Non-pigmented ciliary epithelial cell (primary cell): ENCODE results near the gene NGEF.
"Not testable (repeated sequence)": the region's sequence is repeated elsewhere in the genome, so short reads cannot be mapped to it uniquely, and the experiment has no call there.

Experiments used
- DNase-seq: peaks from one replicate; pipeline ENCODE4 v3.0.0-alpha.2; 2010; ENCODE audit warnings: low read depth

Gene NGEF

DNA sequence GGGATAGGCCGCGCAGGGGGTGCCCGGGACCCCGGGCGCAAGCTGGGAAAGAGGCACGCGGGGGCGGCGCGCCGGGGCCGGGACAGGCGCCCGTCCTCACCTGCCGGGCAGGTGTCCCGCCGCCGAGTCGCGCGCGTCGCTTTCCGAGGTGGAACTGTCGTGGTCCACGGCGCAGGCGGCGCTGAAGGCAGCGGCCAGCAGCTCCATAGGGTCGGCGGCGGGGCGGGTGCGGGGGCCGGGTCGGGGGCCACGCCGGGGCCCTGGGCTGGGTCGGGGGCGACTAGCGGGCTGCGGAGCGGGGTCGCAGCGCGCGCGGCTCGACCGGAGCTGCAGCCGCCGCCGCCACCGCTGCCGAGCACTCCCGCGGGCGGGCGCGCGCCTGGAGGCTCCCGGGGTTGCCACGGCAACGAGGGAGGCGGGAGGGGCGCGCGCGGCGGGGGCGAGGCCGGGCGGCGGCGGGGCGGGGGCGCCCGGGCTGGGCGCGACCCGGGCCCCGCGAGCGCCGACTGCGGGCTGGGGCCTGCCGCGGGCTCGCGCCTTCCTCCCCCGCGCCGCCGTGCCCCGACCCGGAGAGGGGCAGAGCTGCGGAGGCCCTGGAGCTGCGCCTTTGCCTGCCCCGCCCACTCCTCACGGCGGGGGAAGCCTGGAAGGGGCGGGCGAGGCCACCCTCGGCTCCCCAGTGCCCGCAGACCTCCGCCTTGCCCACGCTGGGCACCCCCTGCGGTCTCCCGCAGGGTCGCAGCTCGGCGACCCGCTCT is 85.1 kb downstream of the NGEF start:
- DNase-seq, result no peak

DNA sequence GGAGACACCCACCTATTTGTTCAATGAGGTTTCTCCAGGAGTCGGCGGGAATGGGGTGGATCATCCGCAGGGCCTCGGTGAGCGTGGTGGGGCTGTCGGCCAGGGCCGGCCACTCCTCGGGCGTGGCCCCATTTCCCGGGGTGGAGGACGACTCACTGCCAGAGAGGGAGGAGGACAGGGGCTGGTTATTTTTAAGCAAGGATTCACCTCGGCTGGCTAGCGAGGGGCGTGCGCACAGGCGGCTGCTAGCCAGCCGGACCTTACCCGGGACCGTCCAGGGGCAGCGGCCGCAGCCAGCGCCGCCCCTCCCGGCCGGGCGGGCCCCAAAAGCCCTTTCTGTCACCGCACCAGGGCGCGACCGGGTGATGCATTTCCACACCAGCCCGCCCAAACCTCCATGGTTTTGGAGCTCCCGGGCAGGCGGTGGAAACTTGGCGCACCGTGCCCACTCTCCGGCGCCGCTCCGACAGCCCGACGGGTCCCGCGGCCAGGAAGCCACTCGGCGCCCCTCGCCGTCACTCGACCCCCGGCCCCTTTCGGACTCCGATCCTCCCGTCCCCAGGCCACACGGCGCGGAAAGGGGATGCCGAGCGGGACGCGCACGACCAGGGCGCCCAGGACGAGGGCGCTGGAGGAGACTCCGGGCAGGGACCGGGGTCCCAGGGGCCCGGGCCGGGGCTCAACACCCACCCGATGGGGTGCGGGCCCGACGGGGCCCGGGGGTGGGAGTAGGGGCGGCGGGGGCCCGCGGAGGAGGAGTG is 85.8 kb downstream of the NGEF start:
- no peak for DNase-seq

DNA sequence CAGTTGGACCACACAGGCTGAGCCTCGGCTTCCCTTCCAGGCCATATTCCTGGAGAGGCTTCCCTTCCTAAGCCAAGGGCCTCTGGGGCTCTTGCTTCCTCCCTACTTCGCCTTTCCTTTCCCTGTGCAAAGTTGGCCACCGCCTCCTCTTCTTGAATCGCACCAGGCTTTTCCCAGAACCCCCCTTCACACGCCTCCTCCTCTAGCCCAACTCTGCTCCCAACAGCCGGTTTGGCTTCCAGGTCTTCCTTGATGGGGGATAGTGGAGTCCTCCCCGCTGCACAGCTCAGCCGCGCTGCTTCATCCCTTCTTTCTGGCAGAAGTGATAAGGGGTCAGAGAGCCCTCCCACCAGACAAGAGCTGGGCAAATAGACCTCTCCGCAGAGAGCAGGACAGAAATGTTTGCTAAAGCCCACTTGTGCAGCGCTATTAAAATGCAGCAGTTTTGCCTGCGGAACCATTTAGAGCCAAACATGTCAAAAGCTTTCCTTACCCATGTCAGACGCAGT is 86.6 kb downstream of the NGEF start:
- no peak for DNase-seq

DNA sequence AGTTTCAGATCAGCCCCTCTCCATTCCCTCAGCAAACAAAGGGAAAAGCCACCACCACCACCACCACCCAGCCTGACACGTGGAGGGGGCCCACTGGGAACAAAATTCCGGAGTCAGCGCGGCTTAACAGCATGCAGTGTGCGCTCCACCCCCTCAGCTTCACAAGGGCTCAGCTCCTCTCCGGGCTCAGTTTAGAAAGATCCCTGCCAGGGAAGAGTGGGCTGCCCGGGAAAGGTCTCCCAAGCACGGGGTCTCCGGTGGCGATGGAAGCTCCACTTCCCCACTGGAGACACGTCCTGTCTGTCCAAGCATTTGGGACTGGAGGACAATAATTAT is 87.3 kb downstream of the NGEF start:
- no peak for DNase-seq

DNA sequence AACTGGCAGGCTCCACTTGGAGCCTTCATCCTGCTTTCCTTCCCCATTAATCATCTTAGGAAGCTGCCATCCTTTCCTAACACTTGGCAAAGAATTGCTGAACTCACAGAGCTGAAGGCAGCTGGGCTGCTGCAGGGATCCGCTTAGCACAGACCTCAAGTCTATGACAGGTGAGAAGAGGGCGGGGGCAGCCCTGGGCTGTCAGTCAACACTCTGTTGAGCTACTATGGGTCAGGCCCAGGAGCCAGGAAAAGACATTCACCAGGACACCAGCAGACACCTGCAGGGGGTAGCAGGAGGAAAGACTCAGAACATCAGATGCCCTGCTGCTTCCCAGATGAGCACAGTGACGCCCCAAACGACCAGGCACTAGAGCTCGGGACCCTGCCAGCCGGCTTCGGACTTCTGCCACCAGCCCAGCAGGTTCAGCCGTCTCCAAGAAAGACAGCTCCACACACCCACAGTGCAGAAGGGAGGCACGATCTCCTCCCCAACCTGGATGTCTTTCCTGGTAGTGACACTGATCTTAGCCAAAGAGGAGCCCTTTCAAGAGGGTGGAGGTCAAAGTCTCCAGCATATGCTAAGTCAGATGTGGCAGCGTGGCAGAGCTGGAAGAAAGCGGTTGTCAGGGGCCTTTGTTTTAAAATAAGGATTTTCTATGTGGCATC is 87.8 kb downstream of the NGEF start:
- DNase-seq, result no peak

DNA sequence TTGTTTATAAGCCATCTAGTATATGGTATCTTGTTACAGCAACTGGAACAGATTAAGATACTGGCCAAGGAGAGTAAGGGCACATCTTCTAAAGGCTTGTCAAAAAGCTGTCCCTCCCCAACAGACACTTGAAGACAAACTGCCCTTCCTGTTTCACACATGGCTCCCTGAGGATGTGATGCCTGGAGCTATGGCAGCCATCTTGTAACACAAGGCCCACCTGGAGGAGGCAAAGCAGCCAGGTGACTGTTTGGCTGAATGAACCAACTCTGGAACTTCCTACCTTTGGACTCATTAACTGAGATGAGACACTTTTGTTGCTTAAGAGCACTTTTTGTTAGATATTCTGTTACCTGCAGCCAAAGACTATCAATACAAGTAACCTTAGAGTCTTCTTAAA is 88.6 kb downstream of the NGEF start:
- DNase-seq, result no peak

DNA sequence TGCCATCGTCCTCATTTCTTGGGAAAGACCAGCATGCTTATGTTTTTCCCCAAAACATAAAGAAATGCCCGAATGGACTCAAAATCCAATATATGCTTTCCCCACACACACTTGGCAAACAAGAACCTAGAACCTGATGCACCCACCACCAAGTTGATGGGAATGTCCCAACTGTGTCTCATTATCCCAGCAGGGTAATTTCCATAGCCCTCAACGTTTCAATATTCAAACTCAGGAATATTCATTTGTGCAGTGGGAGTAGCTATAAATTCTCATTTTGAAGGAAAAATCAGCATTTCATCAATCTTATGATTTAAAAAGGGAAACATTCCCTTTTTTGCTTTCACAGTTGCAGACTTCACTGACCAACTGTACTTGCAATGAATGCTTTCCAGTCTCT is 92.3 kb downstream of the NGEF start:
- DNase-seq, result no peak

DNA sequence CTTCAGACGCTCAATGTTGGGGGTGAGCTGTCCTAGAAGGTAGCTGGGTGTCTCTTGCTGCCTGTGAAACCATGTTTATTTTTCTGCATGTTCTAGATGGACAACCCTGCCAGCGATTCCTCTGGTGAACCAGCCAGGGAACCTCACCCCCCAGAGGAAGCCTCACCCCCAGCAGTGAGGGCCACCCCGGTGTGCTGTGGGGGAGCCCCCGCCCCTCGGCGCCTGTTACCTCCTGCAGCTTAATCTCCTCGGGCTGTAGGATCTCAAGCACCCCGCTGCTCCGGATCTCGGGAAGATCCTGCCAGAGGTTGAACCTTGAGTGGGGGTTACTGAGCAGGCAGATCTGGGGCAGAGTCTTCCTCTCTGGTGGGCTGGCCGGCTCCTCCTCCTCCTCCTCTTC is 93.0 kb downstream of the NGEF start:
- DNase-seq, result no peak

DNA sequence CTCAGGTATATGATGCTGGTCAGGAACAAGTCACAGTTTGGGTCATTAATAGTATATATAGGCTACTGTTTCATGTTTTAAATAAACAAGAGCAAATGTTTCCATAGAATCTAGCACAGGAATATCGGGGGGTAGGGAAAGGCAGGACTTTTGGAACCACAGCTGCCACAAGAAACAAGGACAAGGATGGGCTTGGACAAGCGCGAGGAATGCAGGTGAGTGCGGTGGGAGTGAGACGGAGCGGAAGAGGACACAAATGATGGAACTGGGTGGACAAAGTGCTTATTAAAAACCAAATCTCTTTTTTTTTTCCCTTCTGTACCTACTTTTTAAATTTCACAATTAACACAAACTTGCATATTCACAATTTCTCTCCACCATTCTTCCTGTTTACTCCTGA is 93.9 kb downstream of the NGEF start:
- no peak for DNase-seq

DNA sequence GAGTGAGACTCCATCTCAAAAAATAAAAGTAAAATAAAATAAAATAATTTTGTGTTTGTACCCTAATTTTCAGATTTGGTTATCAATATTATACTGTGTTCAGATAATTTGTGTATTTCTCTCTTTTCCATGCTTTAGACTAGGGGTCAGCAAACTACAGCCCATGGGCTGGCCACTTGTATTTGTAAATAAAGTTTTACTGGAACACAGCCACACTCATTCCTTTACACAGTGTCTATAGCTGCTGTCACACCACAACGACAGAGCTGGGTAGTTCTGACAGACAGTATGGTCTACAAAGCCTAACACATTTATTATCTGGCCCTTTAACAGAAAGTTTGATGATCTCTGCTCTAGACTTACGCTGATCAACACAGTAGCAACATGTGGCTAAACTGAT is 99.2 kb downstream of the NGEF start:
- no peak for DNase-seq

DNA sequence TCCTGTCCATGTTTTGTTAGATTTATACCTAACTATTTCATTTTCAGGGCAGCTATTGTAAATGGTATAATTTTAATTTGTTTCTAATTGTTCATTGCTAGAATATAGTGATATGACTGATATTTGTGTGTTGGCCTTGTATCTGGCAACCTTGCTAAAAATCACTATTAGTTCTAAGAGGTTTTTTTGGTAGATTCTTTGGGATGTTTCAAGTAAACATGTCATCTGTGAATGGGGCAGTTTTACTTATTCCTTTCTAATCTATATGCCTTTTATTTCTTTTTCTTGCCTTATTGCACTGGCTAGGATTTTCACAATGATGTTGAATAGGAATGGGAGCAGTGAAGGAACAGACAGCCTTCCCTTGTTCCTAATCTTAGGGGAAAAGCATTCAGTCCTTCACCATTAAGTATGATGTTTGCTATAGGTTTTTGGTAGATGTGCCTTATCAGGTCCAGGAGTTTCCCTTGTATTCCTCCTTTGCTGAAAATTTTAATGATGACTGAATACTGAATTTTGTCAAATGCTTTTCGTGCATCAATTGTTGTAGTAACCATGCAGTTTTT is 101.3 kb downstream of the NGEF start:
- DNase-seq, result no peak

DNA sequence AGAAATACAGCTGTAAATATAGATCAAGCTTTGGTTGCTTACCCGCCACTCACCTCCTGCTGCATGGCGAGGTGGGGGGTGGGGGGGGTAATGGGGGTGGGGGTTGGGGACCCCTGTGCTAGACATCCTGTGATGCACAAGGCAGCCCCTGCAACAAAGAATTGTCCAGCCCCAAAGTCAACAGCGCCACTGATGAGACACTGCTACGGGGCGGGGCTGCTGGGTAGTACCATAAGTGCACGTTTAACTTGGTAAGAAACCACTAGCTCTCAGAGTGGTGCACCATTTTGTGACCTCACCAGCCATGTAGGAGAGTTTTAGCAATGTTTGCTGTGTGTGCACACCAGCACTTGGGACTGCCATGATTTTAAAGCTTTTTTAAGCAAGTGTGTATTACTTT is 102.7 kb downstream of the NGEF start:
- DNase-seq, result no peak

DNA sequence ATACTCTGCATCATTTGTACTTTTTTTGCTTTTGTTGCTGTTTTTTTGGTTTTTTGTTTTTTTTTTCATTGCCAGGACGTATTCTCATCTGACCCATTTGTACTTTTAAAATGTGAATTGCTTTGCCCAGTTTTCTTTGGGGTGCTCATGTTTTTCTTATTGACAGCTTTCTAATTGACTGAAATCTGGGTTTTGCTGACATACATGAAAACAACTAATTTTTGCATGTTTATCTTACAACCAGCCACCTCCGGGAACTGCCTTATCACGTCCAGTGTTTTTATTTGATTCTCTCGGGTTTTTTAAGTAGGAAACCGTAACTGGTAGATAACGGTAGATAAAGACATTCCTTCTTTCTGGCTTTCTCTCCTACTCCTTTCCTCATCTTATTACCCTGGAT is 104.4 kb downstream of the NGEF start:
- DNase-seq, result no peak

DNA sequence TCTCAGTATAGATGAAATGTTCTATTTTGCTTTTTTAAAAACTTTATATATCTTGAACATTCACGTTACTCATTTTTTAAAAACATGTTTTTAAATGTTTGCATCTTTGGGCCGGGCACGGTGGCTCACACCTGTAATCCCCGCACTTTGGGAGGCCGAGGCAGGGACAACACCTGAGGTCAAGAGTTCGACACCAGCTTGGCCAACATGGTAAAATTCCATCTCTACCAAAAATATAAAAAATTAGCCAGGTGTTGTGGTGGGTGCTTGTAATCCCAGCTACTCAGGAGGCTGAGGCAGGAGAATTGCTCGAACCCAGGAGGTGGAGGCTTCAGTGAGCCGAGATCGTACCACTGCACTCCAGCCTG is 105.4 kb downstream of the NGEF start:
- not testable (repeated sequence) for DNase-seq

DNA sequence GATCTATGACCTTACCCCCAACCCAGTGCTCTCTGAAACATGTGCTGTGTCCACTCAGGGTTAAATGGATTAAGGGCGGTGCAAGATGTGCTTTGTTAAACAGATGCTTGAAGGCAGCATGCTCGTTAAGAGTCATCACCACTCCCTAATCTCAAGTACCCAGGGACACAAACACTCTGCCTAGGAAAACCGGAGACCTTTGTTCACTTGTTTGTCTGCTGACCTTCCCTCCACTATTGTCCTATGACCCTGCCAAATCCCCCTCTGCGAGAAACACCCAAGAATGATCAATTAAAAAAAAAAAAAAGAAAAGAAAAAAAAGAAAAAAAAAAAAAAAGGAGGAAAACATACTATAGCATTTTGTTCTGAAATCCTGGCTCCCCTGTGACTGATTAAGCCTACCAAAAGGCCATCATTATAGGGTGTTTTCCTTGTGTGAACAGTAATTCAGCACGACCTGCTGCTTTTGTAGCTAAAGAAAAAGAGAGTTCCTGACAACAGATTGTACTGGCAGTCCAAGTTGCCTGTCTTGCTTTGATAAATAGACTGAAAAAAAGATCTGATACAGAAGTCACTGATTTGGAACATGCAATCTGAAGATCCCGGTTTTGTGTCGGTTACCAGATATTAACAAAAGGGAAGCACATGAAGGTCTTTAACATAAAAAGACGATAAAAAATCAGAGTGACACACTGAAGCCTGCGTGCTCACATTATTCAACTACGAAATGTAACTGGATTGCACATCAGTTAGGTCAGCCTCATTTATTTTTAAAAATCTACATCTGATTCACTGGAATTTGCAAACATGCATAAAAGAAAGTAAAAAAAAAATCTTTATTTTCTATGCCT is 106.0 kb downstream of the NGEF start:
- not testable (repeated sequence) for DNase-seq

DNA sequence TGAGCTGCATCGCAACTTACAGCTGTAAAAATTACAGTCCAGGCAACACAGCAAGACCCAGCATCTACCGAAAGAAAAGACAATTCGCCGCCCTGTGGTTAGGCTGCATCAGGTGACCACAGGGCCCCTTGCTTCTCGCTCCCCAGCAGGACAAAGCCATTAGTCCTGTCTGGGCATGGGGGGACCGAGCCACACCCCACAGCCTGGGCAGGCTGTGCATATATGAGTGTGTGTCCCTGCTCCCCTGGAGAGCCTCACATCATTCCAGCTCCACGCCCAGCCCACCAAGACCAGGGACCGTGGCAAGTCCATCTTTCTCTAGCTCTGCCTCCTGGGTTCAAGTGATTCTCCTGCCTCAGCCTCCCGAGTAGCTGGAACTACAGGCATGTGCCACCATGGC is 109.1 kb downstream of the NGEF start:
- DNase-seq, result no peak

DNA sequence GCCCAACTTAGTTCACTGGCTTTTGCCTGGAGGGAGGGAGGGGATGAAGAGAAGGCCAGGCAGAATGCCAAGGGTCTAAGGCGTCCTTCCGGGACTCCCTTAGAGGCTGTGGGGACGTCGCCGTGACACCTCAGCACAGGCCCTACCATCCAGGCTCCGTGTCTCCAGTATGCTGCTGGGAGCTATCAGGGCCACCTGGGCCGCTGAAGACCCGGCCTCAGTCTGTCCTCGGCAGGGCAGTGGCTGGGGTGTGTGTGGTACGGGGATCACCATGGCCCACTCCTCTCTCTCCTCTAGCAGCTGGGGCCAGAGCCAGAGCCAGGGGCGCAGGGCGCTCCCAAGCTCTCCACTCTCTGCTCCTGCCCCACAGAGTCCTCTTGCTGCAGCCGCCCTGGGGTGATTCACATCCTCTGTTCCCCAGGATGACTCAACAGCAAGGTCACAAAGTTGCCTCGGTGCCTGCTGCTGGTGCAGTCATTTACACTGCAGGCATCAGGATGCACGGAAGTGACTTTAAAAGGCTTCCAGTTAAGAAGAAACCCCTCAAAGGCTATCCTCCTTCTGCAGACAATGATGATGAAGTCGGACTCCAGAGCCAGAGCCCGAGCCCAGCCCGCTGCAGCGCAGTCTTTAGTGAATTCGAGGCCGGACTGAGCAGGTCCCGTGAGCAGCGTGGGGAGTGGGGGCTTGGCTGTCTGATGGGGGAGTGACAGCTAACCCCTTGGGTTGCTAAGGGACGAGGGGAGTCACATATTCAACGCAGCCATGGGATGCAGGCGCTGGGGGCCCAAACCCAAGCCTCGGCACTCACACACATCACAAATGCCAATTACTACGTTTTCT is 111.1 kb downstream of the NGEF start:
- peak; percentile 76 for DNase-seq

DNA sequence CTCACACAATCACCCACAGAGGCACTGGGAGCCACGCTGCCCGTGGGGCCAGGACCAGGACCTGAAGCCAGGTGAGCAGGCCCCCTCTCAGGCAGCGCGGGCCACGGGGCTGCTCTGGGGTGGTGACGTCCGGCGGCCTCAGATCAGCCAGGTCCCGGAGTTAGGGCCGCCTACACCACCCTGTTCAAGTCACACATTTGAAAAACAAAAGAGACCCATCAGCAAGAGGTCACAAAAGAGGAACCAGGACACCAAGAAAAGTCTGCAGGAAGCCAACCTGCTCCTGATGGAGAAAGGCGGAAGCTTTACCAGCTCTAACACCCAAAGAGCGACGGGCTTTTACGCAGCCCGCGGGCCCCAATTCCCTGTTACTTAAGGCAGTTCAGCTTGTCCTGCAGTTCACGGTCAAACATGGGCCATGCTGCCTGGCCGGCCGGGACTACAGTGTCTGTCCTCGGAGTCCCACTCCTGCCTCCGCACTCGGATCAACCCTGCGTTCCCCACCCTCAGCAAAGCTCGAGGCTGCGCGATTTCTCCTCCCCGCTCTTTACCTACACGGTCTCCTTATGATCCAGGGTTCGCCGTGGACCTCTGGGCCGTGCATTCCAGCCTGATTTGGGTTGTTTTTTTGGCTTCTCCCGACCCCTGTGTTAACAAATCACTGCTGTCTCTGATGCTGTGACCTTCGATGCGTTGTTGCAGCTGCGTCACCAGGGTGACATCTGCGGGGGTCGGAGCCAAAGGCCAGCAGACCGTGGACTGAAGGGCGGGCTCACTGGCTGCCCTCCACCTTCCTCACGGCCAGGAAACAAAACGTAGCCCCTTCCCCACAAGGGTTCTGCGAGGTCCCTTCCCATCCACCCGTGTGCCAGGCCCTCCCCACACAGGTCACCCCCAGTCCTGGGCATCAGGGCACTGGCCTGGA is 112.0 kb downstream of the NGEF start:
- DNase-seq, result no peak

DNA sequence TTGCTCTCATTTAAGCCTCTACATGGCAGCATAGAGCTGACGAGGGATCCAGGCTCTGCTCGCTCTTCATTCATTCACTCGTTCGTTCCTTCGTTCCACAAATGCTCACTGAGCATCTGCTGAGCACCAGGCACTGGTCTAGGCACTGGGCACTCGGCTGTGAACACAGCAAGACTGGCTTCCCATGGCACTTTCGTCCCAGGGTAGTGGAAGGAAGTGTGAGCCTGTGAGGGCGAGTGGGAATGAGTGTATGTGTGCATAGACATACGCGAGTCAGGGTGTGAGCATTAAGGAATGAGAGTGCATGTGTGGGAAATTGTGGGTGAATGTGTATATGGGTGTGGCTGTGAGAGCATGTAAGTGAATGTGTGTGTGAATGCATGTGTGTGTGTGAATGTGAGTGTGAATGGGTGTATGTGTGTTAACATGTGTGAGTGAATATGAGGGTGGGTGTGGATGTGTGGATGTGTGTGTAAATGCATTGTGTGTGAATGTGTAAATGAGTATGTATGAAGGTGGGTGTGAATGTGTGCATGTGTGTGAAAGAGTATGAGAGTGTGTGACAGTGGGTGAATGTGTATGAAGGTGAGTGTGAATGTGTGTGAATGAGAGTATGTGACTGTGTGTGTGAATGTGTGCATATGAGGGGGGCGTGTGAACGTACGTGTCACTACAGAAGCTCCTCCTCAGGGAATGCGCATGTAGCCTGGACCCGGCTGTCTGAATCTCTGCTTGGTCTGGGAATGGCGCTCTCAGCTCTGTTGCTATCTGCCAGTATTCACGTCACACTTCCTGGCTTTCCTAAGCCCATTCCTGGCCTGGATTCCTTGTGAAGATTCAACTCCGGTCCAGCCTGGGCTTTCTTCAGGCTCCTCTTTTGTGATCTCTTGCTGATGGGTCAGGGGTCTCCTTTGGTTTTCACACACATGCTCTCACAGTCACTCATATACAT is 114.2 kb downstream of the NGEF start:
- DNase-seq, result no peak
